GM21825 (cell line): ENCODE results near the gene FGF14.

Experiments used
- ATAC-seq: cut with Tn5 transposase; IDR thresholded peaks from one replicate; pipeline ENCODE4 v1.9.1; 2021; ENCODE audit warnings: mild to moderate bottlenecking, moderate library complexity; ENCODE audit not compliant: unreplicated experiment

The FGF14 gene

GRCh38 chr13:102198418-102199311 lies 203.2 kb downstream of the FGF14 start:
- no peak for ATAC-seq

- no peak for ATAC-seq
Measured at GRCh38 chr13:102197193-102197592, 204.7 kb downstream of the FGF14 start.

GRCh38 chr13:102195566-102196462 lies 206.0 kb downstream of the FGF14 start:
- no peak for ATAC-seq

- no peak for ATAC-seq
Measured at GRCh38 chr13:102192858-102193257, 209.0 kb downstream of the FGF14 start.

- ATAC-seq = no peak
Measured at GRCh38 chr13:102191951-102192502, 209.8 kb downstream of the FGF14 start.

GRCh38 chr13:102190930-102191329 lies 210.9 kb downstream of the FGF14 start:
- no peak for ATAC-seq

GRCh38 chr13:102187313-102187712 lies 214.5 kb downstream of the FGF14 start:
- ATAC-seq = no peak

- no peak for ATAC-seq
Measured at GRCh38 chr13:102185375-102185984, 216.4 kb downstream of the FGF14 start.

- no peak for ATAC-seq
Measured at GRCh38 chr13:102183509-102184182, 218.2 kb downstream of the FGF14 start.

GRCh38 chr13:102182170-102182569 lies 219.7 kb downstream of the FGF14 start:
- ATAC-seq = no peak

GRCh38 chr13:102177431-102177830 lies 224.4 kb downstream of the FGF14 start:
- no peak for ATAC-seq

- ATAC-seq = no peak
Measured at GRCh38 chr13:102176846-102177245, 225.0 kb downstream of the FGF14 start.

GRCh38 chr13:102172406-102172805 lies 229.4 kb downstream of the FGF14 start:
- ATAC-seq = no peak

GRCh38 chr13:102170305-102170704 lies 231.5 kb downstream of the FGF14 start:
- no peak for ATAC-seq

- no peak for ATAC-seq
Measured at GRCh38 chr13:102169471-102170015, 232.3 kb downstream of the FGF14 start.

- no peak for ATAC-seq
Measured at GRCh38 chr13:102152790-102153189, 249.1 kb downstream of the FGF14 start.

GRCh38 chr13:102147353-102147752 lies 254.5 kb downstream of the FGF14 start:
- ATAC-seq = no peak

GRCh38 chr13:102145750-102146149 lies 256.1 kb downstream of the FGF14 start:
- no peak for ATAC-seq

- ATAC-seq = no peak
Measured at GRCh38 chr13:102142473-102142826, 259.4 kb downstream of the FGF14 start.
